Peyer's patch (tissue), 4 donors: ENCODE results near the gene PDGFC. TPM values are rescaled to one million over a fixed set of nuclear protein-coding genes. Genes with fewer than 3 reads are reported as not detected.

Experiments used
- DNase-seq, 3 donors: peaks; one replicate each; pipeline ENCODE4 v3.0.0-alpha.2; 2017 to 2019
- H3K27ac ChIP-seq, 4 donors: fragments of 200-600 bp; sonication (generic); one replicate each; pipeline ENCODE4 v1.5.1; 2016 to 2019
- H3K27me3 ChIP-seq, 2 donors: fragments of 200-600 bp; sonication (generic); one replicate each; pipeline ENCODE4 v1.5.1; 2019
- H3K36me3 ChIP-seq, 3 donors: fragments of 200-600 bp; sonication (generic); one replicate each; pipeline ENCODE4 v1.5.1; 2016 to 2019
- H3K4me1 ChIP-seq, 4 donors: fragments of 200-600 bp; sonication (generic); one replicate each; pipeline ENCODE4 v1.5.1; 2016 to 2019
- H3K4me3 ChIP-seq, 4 donors: fragments of 200-600 bp; sonication (generic); 1 replicate in 3 of 4; 2 replicates in 1 of 4; pipeline ENCODE4 v1.5.1; 2016 to 2019; ENCODE audit warnings: mild to moderate bottlenecking in 1 of 4
- H3K9me3 ChIP-seq, 4 donors: fragments of 200-600 bp; sonication (generic); one replicate each; pipeline ENCODE4 v1.5.1; 2016 to 2019; ENCODE audit warnings: mild to moderate bottlenecking in 1 of 4
- CTCF ChIP-seq, 6 experiments: fragments of 450-650 bp in 4 of 6; fragments of 200-600 bp in 2 of 6; sonication (generic) in 1 of 6; IDR thresholded peaks; one replicate each; pipeline ENCODE4 v1.5.1; 2017 to 2019; ENCODE audit warnings: antibody characterized with exemption in 6 of 6, mild to moderate bottlenecking in 3 of 6, moderate library complexity in 1 of 6
- POLR2A ChIP-seq, 2 donors: fragments of 450-650 bp; IDR thresholded peaks; one replicate each; pipeline ENCODE4 v1.5.1; 2017; ENCODE audit warnings: antibody characterized with exemption in 2 of 2, mild to moderate bottlenecking in 2 of 2, moderate library complexity in 2 of 2
- total RNA-seq, 4 donors: library from RNA; depleted of rRNA; stranded (reverse); fragments of >200 nt; gene quantifications; one replicate each; pipeline ENCODE4 v1.1.0, GENCODE V29; 2016

Gene PDGFC
- total RNA-seq, 4 donors from 2014 or later = 4.4 to 17.3 (median 11.5) TPM

- no peak for DNase-seq
- TF ChIP-seq POLR2A (IDR thresholded peaks at IDR 0.05) = no peak
- no peak for TF ChIP-seq CTCF (IDR thresholded peaks at IDR 0.05)
- H3K4me3 ChIP-seq = no peak overlapping the region
- no peaks in the 10 kb centered on the region for H3K36me3 ChIP-seq
- H3K27me3 ChIP-seq = no peaks in the 10 kb centered on the region
- no peaks in the 10 kb centered on the region for H3K9me3 ChIP-seq
- H3K27ac ChIP-seq = no peak overlapping the region
- no peaks in the 10 kb centered on the region for H3K4me1 ChIP-seq
Measured at GRCh38 chr4:156820931-156821330, 150.7 kb downstream of the PDGFC start.

GRCh38 chr4:156816360-156816755 lies 155.2 kb downstream of the PDGFC start:
- DNase-seq = no peak

GRCh38 chr4:156815717-156816359 lies 155.8 kb downstream of the PDGFC start:
- Histone ChIP-seq H3K27ac (no peak overlapping the region), H3K9me3 (no peaks in the 10 kb centered on the region), H3K4me1 (no peaks in the 10 kb centered on the region), H3K4me3 (no peak overlapping the region), H3K36me3 (no peaks in the 10 kb centered on the region), H3K27me3 (no peaks in the 10 kb centered on the region)
- TF ChIP-seq POLR2A (IDR thresholded peaks at IDR 0.05) (no peak), CTCF (IDR thresholded peaks at IDR 0.05) (no peak)
- no peak for DNase-seq

More at GRCh38 chr4:156816360-156816755, 155.2 kb downstream of the PDGFC start:
- no peak overlapping the region for H3K4me3 ChIP-seq
- H3K4me1 ChIP-seq = no peaks in the 10 kb centered on the region
- TF ChIP-seq POLR2A (IDR thresholded peaks at IDR 0.05) (no peak), CTCF (IDR thresholded peaks at IDR 0.05) (no peak)
- no peak overlapping the region for H3K27ac ChIP-seq
- H3K36me3 ChIP-seq = no peaks in the 10 kb centered on the region
- H3K9me3 ChIP-seq = no peaks in the 10 kb centered on the region
- H3K27me3 ChIP-seq = no peaks in the 10 kb centered on the region

GRCh38 chr4:156811963-156812362 lies 159.6 kb downstream of the PDGFC start:
- TF ChIP-seq POLR2A (IDR thresholded peaks at IDR 0.05) (no peak), CTCF (IDR thresholded peaks at IDR 0.05) (no peak)
- no peaks in the 10 kb centered on the region for H3K36me3 ChIP-seq
- H3K9me3 ChIP-seq = no peaks in the 10 kb centered on the region
- no peak overlapping the region for H3K27ac ChIP-seq
- no peak for DNase-seq
- no peaks in the 10 kb centered on the region for H3K27me3 ChIP-seq
- H3K4me3 ChIP-seq = no peak overlapping the region
- no peaks in the 10 kb centered on the region for H3K4me1 ChIP-seq

- DNase-seq = no peak
- H3K27ac ChIP-seq = no peak overlapping the region
- H3K27me3 ChIP-seq = no peaks in the 10 kb centered on the region
- no peak overlapping the region for H3K4me3 ChIP-seq
- no peaks in the 10 kb centered on the region for H3K9me3 ChIP-seq
- H3K4me1 ChIP-seq = no peaks in the 10 kb centered on the region
- H3K36me3 ChIP-seq = no peaks in the 10 kb centered on the region
- TF ChIP-seq POLR2A (IDR thresholded peaks at IDR 0.05) = no peak
- TF ChIP-seq CTCF (IDR thresholded peaks at IDR 0.05) = no peak
Measured at GRCh38 chr4:156811286-156811685, 160.3 kb downstream of the PDGFC start.

GRCh38 chr4:156805696-156806095 lies 165.9 kb downstream of the PDGFC start:
- no peak for DNase-seq
- no peak for TF ChIP-seq CTCF (IDR thresholded peaks at IDR 0.05)
- no peak for TF ChIP-seq POLR2A (IDR thresholded peaks at IDR 0.05)
- no peaks in the 10 kb centered on the region for H3K4me1 ChIP-seq

More at GRCh38 chr4:156805696-156806095, 165.9 kb downstream of the PDGFC start:
- Histone ChIP-seq H3K27me3 (no peaks in the 10 kb centered on the region), H3K36me3 (no peaks in the 10 kb centered on the region), H3K27ac (no peak overlapping the region), H3K4me3 (no peak overlapping the region), H3K9me3 (no peaks in the 10 kb centered on the region)
